Keratinocyte (primary cell): ENCODE data around the gene S100A5. TPM values are rescaled to one million over a fixed set of nuclear protein-coding genes. Genes with fewer than 3 reads are reported as not detected.

Experiments
- DNase-seq: peaks from one replicate; pipeline ENCODE4 v3.0.0-alpha.2; 2011; ENCODE audit warnings: low read depth, missing footprints, low spot score
- FAIRE-seq: peaks from 2 replicates; lab custom pipeline; 2011; peaks lifted over from hg19 to GRCh38; lab: Jason Lieb, UNC
- H2AFZ ChIP-seq: 2 replicates; pipeline ENCODE4 v1.6.0; 2012; ENCODE audit warnings: low read length, control low read depth, inconsistent platforms; ENCODE audit not compliant: control insufficient read depth
- H3K27ac ChIP-seq: 2 replicates; pipeline ENCODE4 v1.5.1; 2011; ENCODE audit warnings: low read length; ENCODE audit not compliant: control insufficient read depth, insufficient read depth
- H3K27me3 ChIP-seq: 3 replicates; pipeline ENCODE4 v1.6.0; 2011; ENCODE audit warnings: low read length; ENCODE audit not compliant: control insufficient read depth, insufficient read depth; ENCODE audit errors: extremely low read depth
- H3K36me3 ChIP-seq, 2 experiments: 2 replicates in 1 of 2; 3 replicates in 1 of 2; pipeline ENCODE4 v1.5.1; 2011; ENCODE audit warnings: low read length in 2 of 2, mild to moderate bottlenecking in 1 of 2; ENCODE audit not compliant: control insufficient read depth in 2 of 2, insufficient read depth in 2 of 2; ENCODE audit errors: extremely low read depth in 1 of 2
- H3K4me1 ChIP-seq: 3 replicates; pipeline ENCODE4 v1.5.1; 2011; ENCODE audit warnings: low read length; ENCODE audit not compliant: control insufficient read depth, insufficient read depth; ENCODE audit errors: extremely low read depth
- H3K4me2 ChIP-seq: 3 replicates; pipeline ENCODE4 v1.6.0; 2011; ENCODE audit warnings: low read depth, low read length; ENCODE audit not compliant: control insufficient read depth, insufficient read depth; ENCODE audit errors: extremely low read depth
- H3K4me3 ChIP-seq, 3 experiments: fragments of 200-600 bp in 1 of 3; sonication (generic) in 1 of 3; 2 replicates in 2 of 3; 3 replicates in 1 of 3; pipeline ENCODE4 v1.5.1; 2011 to 2016; ENCODE audit warnings: low read length in 3 of 3, mild to moderate bottlenecking in 3 of 3, control low read depth in 2 of 3, inconsistent platforms in 1 of 3, low read depth in 1 of 3, mixed read lengths in 1 of 3, mixed run types in 1 of 3, moderate library complexity in 1 of 3; ENCODE audit not compliant: control insufficient read depth in 2 of 3, insufficient read depth in 2 of 3; ENCODE audit errors: extremely low read depth in 1 of 3
- H3K79me2 ChIP-seq: 2 replicates; pipeline ENCODE4 v1.6.0; 2012; ENCODE audit warnings: low read length; ENCODE audit not compliant: control insufficient read depth, insufficient read depth
- H3K9ac ChIP-seq: 3 replicates; pipeline ENCODE4 v1.6.0; 2011; ENCODE audit warnings: low read length; ENCODE audit not compliant: control insufficient read depth, insufficient read depth; ENCODE audit errors: extremely low read depth
- H3K9me1 ChIP-seq: 3 replicates; pipeline ENCODE4 v1.6.0; 2011; ENCODE audit warnings: low read length; ENCODE audit not compliant: control insufficient read depth, insufficient read depth; ENCODE audit errors: extremely low read depth
- H3K9me3 ChIP-seq: 2 replicates; pipeline ENCODE4 v1.5.1; 2012; ENCODE audit warnings: low read depth, low read length; ENCODE audit not compliant: control insufficient read depth
- H4K20me1 ChIP-seq: 3 replicates; pipeline ENCODE4 v1.6.0; 2011; ENCODE audit warnings: low read length; ENCODE audit not compliant: control insufficient read depth, insufficient read depth; ENCODE audit errors: extremely low read depth
- CTCF ChIP-seq, 3 experiments: IDR thresholded peaks in 1 of 3; conservative IDR thresholded peaks in 1 of 3; optimal IDR thresholded peaks in 1 of 3; 2 replicates in 2 of 3; 3 replicates in 1 of 3; pipeline versions ENCODE3 to v1.5.1; 2011; ENCODE audit warnings: low read length in 3 of 3, mild to moderate bottlenecking in 3 of 3, moderate library complexity in 2 of 3, control low read depth in 1 of 3, inconsistent platforms in 1 of 3; ENCODE audit not compliant: insufficient read depth in 2 of 3; ENCODE audit errors: extremely low read depth in 1 of 3
- EZH2 ChIP-seq: IDR thresholded peaks from one replicate; pipeline ENCODE4 v1.6.1; 2012; ENCODE audit warnings: inconsistent platforms, mild to moderate bottlenecking, low read length, moderate library complexity
- dilution Hi-C: fragments of 300-500 bp; cut with MboI; formaldehyde crosslinking; loops from one replicate; pipeline ENCODE4 v1.7.0; 2020; ENCODE audit warnings: low sequenced_read_pairs; ENCODE audit not compliant: extremely low pct_ligation_motif_present
- polyA plus RNA-seq, 5 experiments: library from polyadenylated mRNA; depleted of rRNA in 3 of 5; stranded (reverse) in 3 of 5; stranded (forward) in 1 of 5; unstranded in 1 of 5; fragments of >200 nt; gene quantifications; 1 replicate in 1 of 5; 2 replicates in 3 of 5; 3 replicates in 1 of 5; pipeline versions ENCODE4 v1.2.1 to v1.2.3, GENCODE V29; 2011 to 2012; ENCODE audit warnings: missing spikeins in 2 of 5, low read depth in 1 of 5, low replicate concordance in 1 of 5

The S100A5 gene
- polyA plus RNA-seq, 1 donor (not counting 4 experiments of a cell fraction or from before 2014, with no cell fraction given) = 0.20 TPM

- dilution Hi-C loops = no loop called here
- H3K4me1 ChIP-seq = peaks cover 29% of the 10 kb centered on the region
- FAIRE-seq = no peak
- no peak overlapping the region for H3K4me3 ChIP-seq
- H3K79me2 ChIP-seq = no peaks in the 10 kb centered on the region
- H3K9me1 ChIP-seq = no peaks in the 10 kb centered on the region
- H3K9ac ChIP-seq = no peak overlapping the region
- no peaks in the 10 kb centered on the region for H3K27me3 ChIP-seq
- H3K9me3 ChIP-seq = no peaks in the 10 kb centered on the region
- no peaks in the 10 kb centered on the region for H3K36me3 ChIP-seq
- no peak overlapping the region for H3K4me2 ChIP-seq
- DNase-seq = no peak
- no peak overlapping the region for H3K27ac ChIP-seq
- no peaks in the 10 kb centered on the region for H4K20me1 ChIP-seq
- H2AFZ ChIP-seq = no peak overlapping the region
- TF ChIP-seq CTCF (optimal IDR thresholded peaks at IDR 0.05 in 1 of 3, IDR thresholded peaks at IDR 0.05 in 1 of 3, conservative IDR thresholded peaks at IDR 0.05 in 1 of 3; ENCODE audit: extremely low read depth in 1 of 3, insufficient read depth in 2 of 3, low read length in 3 of 3) (peak; percentile 93 to 94 (median 94)), EZH2 (no peak)
These were observed 45.7 kb downstream of the S100A5 start for GRCh38 chr1:153494976-153495535.

GRCh38 chr1:153493343-153493960 is 47.3 kb downstream of the S100A5 start:
- Histone ChIP-seq H3K27ac (peak overlapping the region; percentile 22), H3K4me2 (peak overlapping the region; percentile 52), H3K4me1 (peaks cover 37% of the 10 kb centered on the region), H3K9ac (peak overlapping the region; percentile 2), H3K9me3 (no peaks in the 10 kb centered on the region), H3K4me3 (no peak overlapping the region), H3K27me3 (no peaks in the 10 kb centered on the region), H2AFZ (no peak overlapping the region), H3K79me2 (no peaks in the 10 kb centered on the region), H3K36me3 (no peaks in the 10 kb centered on the region), H3K9me1 (no peaks in the 10 kb centered on the region), H4K20me1 (no peaks in the 10 kb centered on the region)
- dilution Hi-C loops = no loop called here
- TF ChIP-seq EZH2 (no peak), CTCF (optimal IDR thresholded peaks at IDR 0.05 in 1 of 3, IDR thresholded peaks at IDR 0.05 in 1 of 3, conservative IDR thresholded peaks at IDR 0.05 in 1 of 3; ENCODE audit: extremely low read depth in 1 of 3, insufficient read depth in 2 of 3, low read length in 3 of 3) (peak in 1 of 3 experiments; percentile 31)
- DNase-seq = no peak
- FAIRE-seq = peak; percentile 79
